Thoracic aorta (tissue), 2 donors: ENCODE data around the gene C16orf82. TPM values are rescaled to one million over a fixed set of nuclear protein-coding genes. Genes with fewer than 3 reads are reported as not detected.

ENCODE experiments used
- ATAC-seq: fragments of 150-250 bp; one replicate; pipeline ENCODE4 v1.8.0; 2017; ENCODE audit warnings: low read depth; ENCODE audit not compliant: insufficient number of reproducible peaks, low FRiP score
- DNase-seq: peaks from one replicate; pipeline ENCODE4 v3.0.0-alpha.2; 2020; ENCODE audit warnings: low spot score
- H3K27ac ChIP-seq, 2 donors: fragments of 200-600 bp; sonication (generic); 1 replicate in 1 of 2; 2 replicates in 1 of 2; pipeline ENCODE4 v1.5.1; 2016; ENCODE audit warnings: mild to moderate bottlenecking in 2 of 2, moderate library complexity in 2 of 2
- H3K27me3 ChIP-seq: fragments of 200-600 bp; sonication (generic); replicated peaks from 2 replicates; pipeline ENCODE4 v1.6.0; 2016; ENCODE audit warnings: mild to moderate bottlenecking; ENCODE audit not compliant: insufficient read depth
- H3K36me3 ChIP-seq: fragments of 200-600 bp; sonication (generic); one replicate; pipeline ENCODE4 v1.5.1; 2016
- H3K4me1 ChIP-seq, 2 donors: fragments of 200-600 bp; sonication (generic); 1 replicate in 1 of 2; 2 replicates in 1 of 2; pipeline versions ENCODE4 v1.5.1 to v1.6.0; 2016; ENCODE audit warnings: low read depth in 2 of 2, mild to moderate bottlenecking in 1 of 2; ENCODE audit not compliant: control insufficient read depth in 1 of 2
- H3K4me3 ChIP-seq: fragments of 200-600 bp; sonication (generic); 2 replicates; pipeline ENCODE4 v1.5.1; 2016; ENCODE audit warnings: mild to moderate bottlenecking
- H3K9me3 ChIP-seq: fragments of 200-600 bp; sonication (generic); 2 replicates; pipeline ENCODE4 v1.5.1; 2016
- CTCF ChIP-seq: fragments of 200-600 bp; sonication (generic); IDR thresholded peaks from one replicate; pipeline ENCODE4 v1.5.1; 2019; ENCODE audit warnings: antibody characterized with exemption
- total RNA-seq, 2 donors: library from RNA; depleted of rRNA; stranded (reverse); fragments of >200 nt; gene quantifications; one replicate each; pipeline versions ENCODE4 v1.1.0 to v1.2.3, GENCODE V29; 2016

Gene C16orf82
- total RNA-seq, 2 donors from 2014 or later: not detected

- Histone ChIP-seq H3K9me3 (no peaks in the 10 kb centered on the region), H3K27ac (no peak overlapping the region), H3K36me3 (no peaks in the 10 kb centered on the region), H3K4me3 (no peak overlapping the region), H3K27me3 (no peaks in the 10 kb centered on the region), H3K4me1 (no peaks in the 10 kb centered on the region)
- TF ChIP-seq CTCF: no peak
- no peak for DNase-seq
- no peak for ATAC-seq
These were observed 4.0 kb downstream of the C16orf82 start for GRCh38 chr16:27070776-27071175.

GRCh38 chr16:27073733-27074132 is 7.0 kb downstream of the C16orf82 start:
- no peak for DNase-seq
- Histone ChIP-seq H3K4me3 (no peak overlapping the region), H3K27me3 (no peaks in the 10 kb centered on the region), H3K4me1 (no peaks in the 10 kb centered on the region), H3K36me3 (no peaks in the 10 kb centered on the region), H3K9me3 (no peaks in the 10 kb centered on the region), H3K27ac (no peak overlapping the region)
- TF ChIP-seq CTCF: no peak
- no peak for ATAC-seq

- Histone ChIP-seq H3K36me3 (no peaks in the 10 kb centered on the region), H3K9me3 (no peaks in the 10 kb centered on the region), H3K27me3 (no peaks in the 10 kb centered on the region), H3K4me3 (no peak overlapping the region), H3K27ac (no peak overlapping the region), H3K4me1 (no peaks in the 10 kb centered on the region)
- DNase-seq (no peak), ATAC-seq (no peak)
- peak; percentile 9 for TF ChIP-seq CTCF
These were observed 14.2 kb downstream of the C16orf82 start for GRCh38 chr16:27080895-27081294.

GRCh38 chr16:27083861-27084261 is 17.1 kb downstream of the C16orf82 start:
- TF ChIP-seq CTCF: no peak
- H3K27me3 ChIP-seq: no peaks in the 10 kb centered on the region
- ATAC-seq (no peak), DNase-seq (no peak)
- no peak overlapping the region for H3K4me3 ChIP-seq
- H3K9me3 ChIP-seq: no peaks in the 10 kb centered on the region
- H3K27ac ChIP-seq: no peak overlapping the region
- H3K36me3 ChIP-seq: no peaks in the 10 kb centered on the region
- no peaks in the 10 kb centered on the region for H3K4me1 ChIP-seq

- no peaks in the 10 kb centered on the region for H3K36me3 ChIP-seq
- H3K4me3 ChIP-seq: no peak overlapping the region
- no peaks in the 10 kb centered on the region for H3K27me3 ChIP-seq
- TF ChIP-seq CTCF: no peak
- H3K4me1 ChIP-seq: no peaks in the 10 kb centered on the region
- DNase-seq (no peak), ATAC-seq (no peak)
- no peaks in the 10 kb centered on the region for H3K9me3 ChIP-seq
- no peak overlapping the region for H3K27ac ChIP-seq
These were observed 17.7 kb downstream of the C16orf82 start for GRCh38 chr16:27084307-27085028.
